Fibroblast of the conjunctiva (primary cell): ENCODE data around the gene DOCK2.
"Not testable (repeated sequence)": the region's sequence is repeated elsewhere in the genome, so short reads cannot be mapped to it uniquely, and the experiment has no call there.

Experiments
- DNase-seq: peaks from one replicate; pipeline ENCODE4 v3.0.0-alpha.2; 2010; ENCODE audit warnings: low read depth

Gene DOCK2

GRCh38 chr5:169641253-169641652 is 4.2 kb downstream of the DOCK2 start:
- no peak for DNase-seq

- DNase-seq = no peak
Measured at GRCh38 chr5:169646856-169647255, 9.8 kb downstream of the DOCK2 start.

- no peak for DNase-seq
Measured at GRCh38 chr5:169647566-169647965, 10.5 kb downstream of the DOCK2 start.

- no peak for DNase-seq
Measured at GRCh38 chr5:169648725-169649310, 11.7 kb downstream of the DOCK2 start.

- no peak for DNase-seq
Measured at GRCh38 chr5:169649486-169649885, 12.4 kb downstream of the DOCK2 start.

- DNase-seq = no peak
Measured at GRCh38 chr5:169650701-169651331, 13.7 kb downstream of the DOCK2 start.

- DNase-seq = no peak
Measured at GRCh38 chr5:169651526-169651925, 14.5 kb downstream of the DOCK2 start.

GRCh38 chr5:169652057-169652456 is 15.0 kb downstream of the DOCK2 start:
- no peak for DNase-seq

- DNase-seq = no peak
Measured at GRCh38 chr5:169653091-169653490, 16.0 kb downstream of the DOCK2 start.

- no peak for DNase-seq
Measured at GRCh38 chr5:169655353-169655752, 18.3 kb downstream of the DOCK2 start.

- DNase-seq = no peak
Measured at GRCh38 chr5:169656125-169656901, 19.2 kb downstream of the DOCK2 start.

GRCh38 chr5:169657127-169657526 is 20.1 kb downstream of the DOCK2 start:
- no peak for DNase-seq

GRCh38 chr5:169662451-169662850 is 25.4 kb downstream of the DOCK2 start:
- not testable (repeated sequence) for DNase-seq

GRCh38 chr5:169663537-169663936 is 26.5 kb downstream of the DOCK2 start:
- DNase-seq = no peak

GRCh38 chr5:169666365-169666764 is 29.3 kb downstream of the DOCK2 start:
- no peak for DNase-seq

- DNase-seq = no peak
Measured at GRCh38 chr5:169667896-169668674, 31.0 kb downstream of the DOCK2 start.

- no peak for DNase-seq
Measured at GRCh38 chr5:169668732-169669131, 31.7 kb downstream of the DOCK2 start.

GRCh38 chr5:169670769-169671525 is 33.9 kb downstream of the DOCK2 start:
- no peak for DNase-seq

- DNase-seq = no peak
Measured at GRCh38 chr5:169682026-169682425, 45.0 kb downstream of the DOCK2 start.

GRCh38 chr5:169686137-169686536 is 49.1 kb downstream of the DOCK2 start:
- DNase-seq = no peak

- no peak for DNase-seq
Measured at GRCh38 chr5:169688106-169688505, 51.0 kb downstream of the DOCK2 start.

GRCh38 chr5:169691471-169691870 is 54.4 kb downstream of the DOCK2 start:
- no peak for DNase-seq
